ENCODE results near the gene DPP6. TPM values are rescaled to one million over a fixed set of nuclear protein-coding genes. Genes with fewer than 3 reads are reported as not detected.

Gene DPP6
- total and polyA plus RNA-seq, 7 donors: 0.18 to 1.8 (median 0.57) TPM

DNA sequence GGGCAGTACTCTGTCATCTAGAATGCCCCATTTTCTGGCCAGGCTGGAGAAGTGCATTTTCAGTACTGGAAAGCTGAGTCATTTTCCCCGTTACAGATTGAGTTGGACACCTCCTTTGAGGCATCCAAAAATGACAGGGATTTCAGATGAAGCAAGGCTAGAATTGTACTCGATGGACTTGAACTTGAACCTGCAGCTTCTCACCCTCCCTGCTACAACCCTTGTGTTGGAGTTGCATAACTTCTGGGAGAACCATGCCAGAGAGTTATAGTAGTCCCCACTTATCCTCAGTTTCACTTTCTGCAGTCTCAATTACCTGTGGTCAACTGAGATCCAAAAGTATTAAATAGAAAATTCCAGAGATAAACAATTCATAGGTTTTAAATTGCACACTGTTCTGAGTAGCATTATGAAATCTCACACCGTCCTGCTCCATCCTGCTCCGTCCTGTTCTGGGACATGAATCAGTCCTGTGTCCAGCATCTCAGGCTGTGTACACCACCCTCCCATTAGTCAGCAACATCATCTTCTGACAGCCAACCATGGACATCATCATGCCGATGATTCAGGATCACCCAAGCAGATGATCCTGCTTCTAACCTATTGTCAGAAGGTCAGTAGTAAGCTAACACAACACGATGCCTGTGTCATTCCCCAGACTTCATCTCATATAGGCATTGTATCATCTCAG is 363.7 kb downstream of the DPP6 start:
- Histone ChIP-seq H3K27me3 (ENCODE audit: insufficient read depth in 3 of 3, low read length in 2 of 3) (no peaks in the 10 kb centered on the region), H3K36me3 (ENCODE audit: insufficient read depth in 1 of 2, low read depth in 1 of 2) (no peaks in the 10 kb centered on the region), H3K4me1 (no peaks in the 10 kb centered on the region), H3K4me3 (no peak overlapping the region), H3K9me3 (no peaks in the 10 kb centered on the region), H3K27ac (peak overlapping the region; percentile 55)
- TF ChIP-seq, protein P1, sequence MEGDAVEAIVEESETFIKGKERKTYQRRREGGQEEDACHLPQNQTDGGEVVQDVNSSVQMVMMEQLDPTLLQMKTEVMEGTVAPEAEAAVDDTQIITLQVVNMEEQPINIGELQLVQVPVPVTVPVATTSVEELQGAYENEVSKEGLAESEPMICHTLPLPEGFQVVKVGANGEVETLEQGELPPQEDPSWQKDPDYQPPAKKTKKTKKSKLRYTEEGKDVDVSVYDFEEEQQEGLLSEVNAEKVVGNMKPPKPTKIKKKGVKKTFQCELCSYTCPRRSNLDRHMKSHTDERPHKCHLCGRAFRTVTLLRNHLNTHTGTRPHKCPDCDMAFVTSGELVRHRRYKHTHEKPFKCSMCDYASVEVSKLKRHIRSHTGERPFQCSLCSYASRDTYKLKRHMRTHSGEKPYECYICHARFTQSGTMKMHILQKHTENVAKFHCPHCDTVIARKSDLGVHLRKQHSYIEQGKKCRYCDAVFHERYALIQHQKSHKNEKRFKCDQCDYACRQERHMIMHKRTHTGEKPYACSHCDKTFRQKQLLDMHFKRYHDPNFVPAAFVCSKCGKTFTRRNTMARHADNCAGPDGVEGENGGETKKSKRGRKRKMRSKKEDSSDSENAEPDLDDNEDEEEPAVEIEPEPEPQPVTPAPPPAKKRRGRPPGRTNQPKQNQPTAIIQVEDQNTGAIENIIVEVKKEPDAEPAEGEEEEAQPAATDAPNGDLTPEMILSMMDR (IDR thresholded peaks at IDR 0.05): no peak
- intact Hi-C loops (cut with DNase I): no loop called here
- DNase-seq (no peak), ATAC-seq (peak; percentile 86 to 94 (median 92))
- 55 to 73% (median 61%) methylated on average over 6 of the region's 6 CpGs for WGBS, 3 donors

- H3K4me3 ChIP-seq: no peak overlapping the region
- TF ChIP-seq, protein P1 (IDR thresholded peaks at IDR 0.05): no peak
- H3K36me3 ChIP-seq (ENCODE audit: insufficient read depth in 1 of 2, low read depth in 1 of 2): no peaks in the 10 kb centered on the region
- 47 to 50% (median 48%) methylated on average over 6 of the region's 6 CpGs for WGBS, 3 donors
- H3K27ac ChIP-seq: peak overlapping the region; percentile 55
- H3K9me3 ChIP-seq: no peaks in the 10 kb centered on the region
- DNase-seq (no peak), ATAC-seq (no peak)
- no peaks in the 10 kb centered on the region for H3K4me1 ChIP-seq
- no peaks in the 10 kb centered on the region for H3K27me3 ChIP-seq (ENCODE audit: insufficient read depth in 3 of 3, low read length in 2 of 3)
- intact Hi-C loops (cut with DNase I): no loop called here
These were observed 364.5 kb downstream of the DPP6 start for GRCh38 chr7:154416714-154417113.

- TF ChIP-seq, protein P1 (IDR thresholded peaks at IDR 0.05): no peak
- WGBS, 3 donors: 72 to 82% (median 77%) methylated on average over 10 of the region's 10 CpGs
- Histone ChIP-seq H3K4me1 (no peaks in the 10 kb centered on the region), H3K4me3 (no peak overlapping the region), H3K9me3 (no peaks in the 10 kb centered on the region), H3K27me3 (ENCODE audit: insufficient read depth in 3 of 3, low read length in 2 of 3) (no peaks in the 10 kb centered on the region), H3K36me3 (ENCODE audit: insufficient read depth in 1 of 2, low read depth in 1 of 2) (no peaks in the 10 kb centered on the region), H3K27ac (no peak overlapping the region)
- intact Hi-C loops (cut with DNase I): no loop called here
- no peak for DNase-seq
- no peak for ATAC-seq
These were observed 367.1 kb downstream of the DPP6 start for GRCh38 chr7:154419344-154419743.

DNA sequence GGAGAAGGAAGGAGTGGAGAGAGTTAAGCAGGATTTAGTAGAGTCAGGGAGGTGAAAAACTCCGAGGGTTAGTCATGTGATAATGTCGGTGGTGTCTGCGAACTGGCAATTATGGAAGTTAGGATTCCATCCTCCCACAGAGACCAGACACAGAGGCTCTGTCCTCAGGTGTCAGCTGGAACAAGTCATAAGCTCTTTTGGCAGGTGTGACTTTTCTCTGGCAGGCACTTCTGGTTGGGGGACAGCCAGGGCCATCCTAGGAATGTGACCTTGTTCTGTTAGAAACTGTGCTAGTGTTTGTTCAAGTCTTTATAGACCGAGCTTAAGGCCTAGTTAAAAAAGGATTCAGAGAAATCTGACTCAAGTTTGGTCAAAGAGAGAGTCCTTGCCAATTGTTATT is 371.0 kb downstream of the DPP6 start:
- H3K27me3 ChIP-seq (ENCODE audit: insufficient read depth in 3 of 3, low read length in 2 of 3): no peaks in the 10 kb centered on the region
- intact Hi-C loops (cut with DNase I): no loop called here
- no peak overlapping the region for H3K4me3 ChIP-seq
- H3K4me1 ChIP-seq: peaks cover 16% of the 10 kb centered on the region
- H3K9me3 ChIP-seq: no peaks in the 10 kb centered on the region
- TF ChIP-seq, protein P1 (IDR thresholded peaks at IDR 0.05): no peak
- peak; percentile 87 to 92 (median 92) for ATAC-seq
- 6 to 19% (median 15%) methylated on average over 4 of the region's 4 CpGs for WGBS, 3 donors
- no peaks in the 10 kb centered on the region for H3K36me3 ChIP-seq (ENCODE audit: insufficient read depth in 1 of 2, low read depth in 1 of 2)
- peak; percentile 51 to 74 for DNase-seq
- H3K27ac ChIP-seq: peak overlapping the region; percentile 62

DNA sequence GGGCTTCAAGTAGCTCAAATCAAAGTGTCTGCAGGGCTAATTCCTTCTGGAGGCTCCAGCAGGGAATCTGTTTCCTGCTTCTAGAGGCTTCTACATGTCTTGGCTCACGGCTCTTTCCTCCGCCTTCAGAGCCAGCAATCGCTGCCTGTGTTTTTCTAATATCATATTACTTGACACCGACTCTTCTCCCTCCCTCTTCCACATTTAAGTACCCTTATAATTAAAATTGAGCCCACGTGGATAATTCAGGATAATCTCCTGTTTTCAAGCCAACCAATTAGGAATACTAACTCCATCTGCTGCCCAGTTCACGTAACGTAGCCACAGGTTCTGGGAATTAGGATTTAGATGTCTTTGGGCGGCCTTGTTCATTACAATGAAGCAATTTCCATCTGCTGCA is 372.2 kb downstream of the DPP6 start:
- Histone ChIP-seq H3K36me3 (ENCODE audit: insufficient read depth in 1 of 2, low read depth in 1 of 2) (no peaks in the 10 kb centered on the region), H3K9me3 (no peaks in the 10 kb centered on the region), H3K4me1 (peaks cover 16% of the 10 kb centered on the region), H3K27ac (peak overlapping the region; percentile 62), H3K27me3 (ENCODE audit: insufficient read depth in 3 of 3, low read length in 2 of 3) (no peaks in the 10 kb centered on the region), H3K4me3 (no peak overlapping the region)
- no peak for DNase-seq
- WGBS, 3 donors: 17 to 19% (median 17%) methylated on average over 8 of the region's 8 CpGs
- intact Hi-C loops (cut with DNase I): no loop called here
- TF ChIP-seq, protein P1 (IDR thresholded peaks at IDR 0.05): no peak
- ATAC-seq: peak in 3 of 4 donors; percentile 39 to 50 (median 46)
